Skeletal muscle cell (primary cell): ENCODE results near the gene ODF2L.
A peak's percentile ranks its signal among the peaks of the same experiment; 100 is the strongest.
"Not testable (repeated sequence)": the region's sequence is repeated elsewhere in the genome, so short reads cannot be mapped to it uniquely, and the experiment has no call there.

Experiments used
- DNase-seq: peaks from one replicate; pipeline ENCODE4 v3.0.0-alpha.2; 2010; ENCODE audit warnings: low read depth
- H3K4me3 ChIP-seq: 2 replicates; pipeline ENCODE4 v1.5.1; 2011; ENCODE audit warnings: low read depth, mild to moderate bottlenecking, control low read depth, low read length, moderate library complexity

Gene ODF2L

GRCh38 chr1:86394416-86394815, 1.7 kb downstream of the ODF2L start:
- no peak overlapping the region for H3K4me3 ChIP-seq
- no peak for DNase-seq

- DNase-seq = no peak
- no peak overlapping the region for H3K4me3 ChIP-seq
These were observed 6.8 kb downstream of the ODF2L start for GRCh38 chr1:86389307-86389706.

- no peak for DNase-seq
- no peak overlapping the region for H3K4me3 ChIP-seq
These were observed 7.3 kb downstream of the ODF2L start for GRCh38 chr1:86388777-86389176.

GRCh38 chr1:86387916-86388627, 8.1 kb downstream of the ODF2L start:
- no peak overlapping the region for H3K4me3 ChIP-seq
- no peak for DNase-seq

- no peak overlapping the region for H3K4me3 ChIP-seq
- DNase-seq = no peak
These were observed 13.2 kb downstream of the ODF2L start for GRCh38 chr1:86382878-86383277.

GRCh38 chr1:86381223-86381622, 14.9 kb downstream of the ODF2L start:
- no peak for DNase-seq
- no peak overlapping the region for H3K4me3 ChIP-seq

GRCh38 chr1:86380257-86380861, 15.8 kb downstream of the ODF2L start:
- peak; percentile 57 for DNase-seq
- no peak overlapping the region for H3K4me3 ChIP-seq

GRCh38 chr1:86378813-86379212, 17.3 kb downstream of the ODF2L start:
- no peak for DNase-seq
- no peak overlapping the region for H3K4me3 ChIP-seq

- no peak for DNase-seq
- no peak overlapping the region for H3K4me3 ChIP-seq
These were observed 18.8 kb downstream of the ODF2L start for GRCh38 chr1:86377341-86377740.

- DNase-seq = peak; percentile 64
- no peak overlapping the region for H3K4me3 ChIP-seq
These were observed 20.4 kb downstream of the ODF2L start for GRCh38 chr1:86375688-86376087.

GRCh38 chr1:86370601-86371022, 25.5 kb downstream of the ODF2L start:
- DNase-seq = peak; percentile 25
- no peak overlapping the region for H3K4me3 ChIP-seq

- no peak overlapping the region for H3K4me3 ChIP-seq
- no peak for DNase-seq
These were observed 30.2 kb downstream of the ODF2L start for GRCh38 chr1:86365896-86366295.

- no peak overlapping the region for H3K4me3 ChIP-seq
- DNase-seq = no peak
These were observed 33.3 kb downstream of the ODF2L start for GRCh38 chr1:86362807-86363206.

GRCh38 chr1:86357796-86358195, 38.3 kb downstream of the ODF2L start:
- no peak overlapping the region for H3K4me3 ChIP-seq
- no peak for DNase-seq

- no peak for DNase-seq
These were observed 39.9 kb downstream of the ODF2L start for GRCh38 chr1:86356247-86356646.

GRCh38 chr1:86352086-86352485, 44.0 kb downstream of the ODF2L start:
- no peak overlapping the region for H3K4me3 ChIP-seq
- DNase-seq = no peak

More at GRCh38 chr1:86356247-86356646, 39.9 kb downstream of the ODF2L start:
- no peak overlapping the region for H3K4me3 ChIP-seq

GRCh38 chr1:86350230-86350629, 45.9 kb downstream of the ODF2L start:
- H3K4me3 ChIP-seq, DNase-seq: not testable (repeated sequence)

- DNase-seq = no peak
- H3K4me3 ChIP-seq = no peak overlapping the region
These were observed 49.7 kb downstream of the ODF2L start for GRCh38 chr1:86346388-86346787.

- DNase-seq = no peak
- H3K4me3 ChIP-seq = no peak overlapping the region
These were observed 51.1 kb downstream of the ODF2L start for GRCh38 chr1:86345042-86345441.

- no peak overlapping the region for H3K4me3 ChIP-seq
- no peak for DNase-seq
These were observed 56.2 kb downstream of the ODF2L start for GRCh38 chr1:86339906-86340305.
